ENCODE results near the gene ROBO1. TPM values are rescaled to one million over a fixed set of nuclear protein-coding genes. Genes with fewer than 3 reads are reported as not detected.

ROBO1 gene
- total and polyA plus RNA-seq, 4 donors: 68.8 to 181 (median 106) TPM

GRCh38 chr3:78621061-78621716 is 1146.6 kb downstream of the ROBO1 start:
- H3K9me3 ChIP-seq (ENCODE audit: control insufficient read depth, insufficient read depth, low read length): no peaks in the 10 kb centered on the region
- peak in 1 of 6 donors; percentile 49 for DNase-seq (ENCODE audit: low read depth in 4 of 6, low spot score in 6 of 6)
- no peak overlapping the region for H3K27ac ChIP-seq (ENCODE audit: low read depth, low read length)

GRCh38 chr3:78614486-78614885 is 1153.3 kb downstream of the ROBO1 start:
- Histone ChIP-seq H3K4me3 (ENCODE audit: low read depth, low read length) (no peak overlapping the region), H3K36me3 (ENCODE audit: control insufficient read depth, insufficient read depth, low read length) (peaks cover 3% of the 10 kb centered on the region), H3K27ac (ENCODE audit: low read depth, low read length) (no peak overlapping the region), H3K9me3 (ENCODE audit: control insufficient read depth, insufficient read depth, low read length) (no peaks in the 10 kb centered on the region), H3K4me1 (ENCODE audit: control insufficient read depth, insufficient read depth, low read length) (no peaks in the 10 kb centered on the region), H3K27me3 (ENCODE audit: control insufficient read depth, insufficient read depth, low read length) (no peaks in the 10 kb centered on the region)
- WGBS (ENCODE audit: insufficient coverage): 94% methylated on average over 8 of the region's 12 CpGs
- DNase-seq (ENCODE audit: low read depth in 4 of 6, low spot score in 6 of 6): peak in 2 of 6 donors; percentile 72 to 84

More at GRCh38 chr3:78621061-78621716, 1146.6 kb downstream of the ROBO1 start:
- Histone ChIP-seq H3K36me3 (ENCODE audit: control insufficient read depth, insufficient read depth, low read length) (peaks cover 3% of the 10 kb centered on the region), H3K4me1 (ENCODE audit: control insufficient read depth, insufficient read depth, low read length) (no peaks in the 10 kb centered on the region), H3K27me3 (ENCODE audit: control insufficient read depth, insufficient read depth, low read length) (no peaks in the 10 kb centered on the region), H3K4me3 (ENCODE audit: low read depth, low read length) (no peak overlapping the region)
- no CpG with 5 or more reads among the region's 3 CpGs for WGBS (ENCODE audit: insufficient coverage)

GRCh38 chr3:78613421-78613879 is 1154.3 kb downstream of the ROBO1 start:
- DNase-seq (ENCODE audit: low read depth in 4 of 6, low spot score in 6 of 6): peak in 2 of 6 donors; percentile 20 to 60
- H3K4me3 ChIP-seq (ENCODE audit: low read depth, low read length): no peak overlapping the region
- WGBS (ENCODE audit: insufficient coverage): 100% methylated on average over 2 of the region's 2 CpGs

GRCh38 chr3:78611278-78611677 is 1156.5 kb downstream of the ROBO1 start:
- 100% methylated on average over 5 of the region's 6 CpGs for WGBS (ENCODE audit: insufficient coverage)
- no peaks in the 10 kb centered on the region for H3K9me3 ChIP-seq (ENCODE audit: control insufficient read depth, insufficient read depth, low read length)
- H3K27me3 ChIP-seq (ENCODE audit: control insufficient read depth, insufficient read depth, low read length): no peaks in the 10 kb centered on the region
- no peak for DNase-seq (ENCODE audit: low read depth in 4 of 6, low spot score in 6 of 6)
- H3K27ac ChIP-seq (ENCODE audit: low read depth, low read length): no peak overlapping the region
- H3K4me3 ChIP-seq (ENCODE audit: low read depth, low read length): no peak overlapping the region
- no peaks in the 10 kb centered on the region for H3K36me3 ChIP-seq (ENCODE audit: control insufficient read depth, insufficient read depth, low read length)
- H3K4me1 ChIP-seq (ENCODE audit: control insufficient read depth, insufficient read depth, low read length): no peaks in the 10 kb centered on the region

More at GRCh38 chr3:78613421-78613879, 1154.3 kb downstream of the ROBO1 start:
- Histone ChIP-seq H3K4me1 (ENCODE audit: control insufficient read depth, insufficient read depth, low read length) (no peaks in the 10 kb centered on the region), H3K27me3 (ENCODE audit: control insufficient read depth, insufficient read depth, low read length) (no peaks in the 10 kb centered on the region), H3K9me3 (ENCODE audit: control insufficient read depth, insufficient read depth, low read length) (no peaks in the 10 kb centered on the region), H3K27ac (ENCODE audit: low read depth, low read length) (no peak overlapping the region), H3K36me3 (ENCODE audit: control insufficient read depth, insufficient read depth, low read length) (peaks cover 3% of the 10 kb centered on the region)

- no peaks in the 10 kb centered on the region for H3K4me1 ChIP-seq (ENCODE audit: control insufficient read depth, insufficient read depth, low read length)
- WGBS (ENCODE audit: insufficient coverage): 50% methylated on average over 2 of the region's 3 CpGs
- H3K9me3 ChIP-seq (ENCODE audit: control insufficient read depth, insufficient read depth, low read length): no peaks in the 10 kb centered on the region
- no peak overlapping the region for H3K4me3 ChIP-seq (ENCODE audit: low read depth, low read length)
- H3K27me3 ChIP-seq (ENCODE audit: control insufficient read depth, insufficient read depth, low read length): no peaks in the 10 kb centered on the region
- H3K36me3 ChIP-seq (ENCODE audit: control insufficient read depth, insufficient read depth, low read length): no peaks in the 10 kb centered on the region
- no peak overlapping the region for H3K27ac ChIP-seq (ENCODE audit: low read depth, low read length)
- no peak for DNase-seq (ENCODE audit: low read depth in 4 of 6, low spot score in 6 of 6)
Measured at GRCh38 chr3:78610462-78611125, 1157.2 kb downstream of the ROBO1 start.

- H3K27me3 ChIP-seq (ENCODE audit: control insufficient read depth, insufficient read depth, low read length): no peaks in the 10 kb centered on the region
- no peaks in the 10 kb centered on the region for H3K36me3 ChIP-seq (ENCODE audit: control insufficient read depth, insufficient read depth, low read length)
- H3K27ac ChIP-seq (ENCODE audit: low read depth, low read length): no peak overlapping the region
- no peak overlapping the region for H3K4me3 ChIP-seq (ENCODE audit: low read depth, low read length)
- DNase-seq (ENCODE audit: low read depth in 4 of 6, low spot score in 6 of 6): no peak
- no peaks in the 10 kb centered on the region for H3K4me1 ChIP-seq (ENCODE audit: control insufficient read depth, insufficient read depth, low read length)
- no peaks in the 10 kb centered on the region for H3K9me3 ChIP-seq (ENCODE audit: control insufficient read depth, insufficient read depth, low read length)
- 93% methylated on average over 3 of the region's 7 CpGs for WGBS (ENCODE audit: insufficient coverage)
Measured at GRCh38 chr3:78606756-78607155, 1161.0 kb downstream of the ROBO1 start.

GRCh38 chr3:78605178-78605577 is 1162.6 kb downstream of the ROBO1 start:
- no peaks in the 10 kb centered on the region for H3K9me3 ChIP-seq (ENCODE audit: control insufficient read depth, insufficient read depth, low read length)
- H3K27ac ChIP-seq (ENCODE audit: low read depth, low read length): no peak overlapping the region
- H3K4me1 ChIP-seq (ENCODE audit: control insufficient read depth, insufficient read depth, low read length): no peaks in the 10 kb centered on the region
- WGBS (ENCODE audit: insufficient coverage): no CpG with 5 or more reads among the region's 2 CpGs
- H3K36me3 ChIP-seq (ENCODE audit: control insufficient read depth, insufficient read depth, low read length): no peaks in the 10 kb centered on the region
- H3K27me3 ChIP-seq (ENCODE audit: control insufficient read depth, insufficient read depth, low read length): no peaks in the 10 kb centered on the region
- no peak overlapping the region for H3K4me3 ChIP-seq (ENCODE audit: low read depth, low read length)
- no peak for DNase-seq (ENCODE audit: low read depth in 4 of 6, low spot score in 6 of 6)

- H3K27ac ChIP-seq (ENCODE audit: low read depth, low read length): no peak overlapping the region
- H3K9me3 ChIP-seq (ENCODE audit: control insufficient read depth, insufficient read depth, low read length): no peaks in the 10 kb centered on the region
- WGBS (ENCODE audit: insufficient coverage): no CpG with 5 or more reads among the region's 3 CpGs
- no peak for DNase-seq (ENCODE audit: low read depth in 4 of 6, low spot score in 6 of 6)
- H3K27me3 ChIP-seq (ENCODE audit: control insufficient read depth, insufficient read depth, low read length): no peaks in the 10 kb centered on the region
- no peak overlapping the region for H3K4me3 ChIP-seq (ENCODE audit: low read depth, low read length)
- H3K36me3 ChIP-seq (ENCODE audit: control insufficient read depth, insufficient read depth, low read length): no peaks in the 10 kb centered on the region
- H3K4me1 ChIP-seq (ENCODE audit: control insufficient read depth, insufficient read depth, low read length): no peaks in the 10 kb centered on the region
Measured at GRCh38 chr3:78604341-78604740, 1163.5 kb downstream of the ROBO1 start.

- 86% methylated on average over 2 of the region's 2 CpGs for WGBS (ENCODE audit: insufficient coverage)
- Histone ChIP-seq H3K4me3 (ENCODE audit: low read depth, low read length) (no peak overlapping the region), H3K9me3 (ENCODE audit: control insufficient read depth, insufficient read depth, low read length) (no peaks in the 10 kb centered on the region), H3K36me3 (ENCODE audit: control insufficient read depth, insufficient read depth, low read length) (no peaks in the 10 kb centered on the region), H3K4me1 (ENCODE audit: control insufficient read depth, insufficient read depth, low read length) (no peaks in the 10 kb centered on the region), H3K27ac (ENCODE audit: low read depth, low read length) (no peak overlapping the region), H3K27me3 (ENCODE audit: control insufficient read depth, insufficient read depth, low read length) (no peaks in the 10 kb centered on the region)
- DNase-seq (ENCODE audit: low read depth in 4 of 6, low spot score in 6 of 6): no peak
Measured at GRCh38 chr3:78601249-78601648, 1166.5 kb downstream of the ROBO1 start.

GRCh38 chr3:78589778-78590177 is 1178.0 kb downstream of the ROBO1 start:
- WGBS (ENCODE audit: insufficient coverage): no CpG with 5 or more reads among the region's 1 CpG
- Histone ChIP-seq H3K36me3 (ENCODE audit: control insufficient read depth, insufficient read depth, low read length) (no peaks in the 10 kb centered on the region), H3K4me1 (ENCODE audit: control insufficient read depth, insufficient read depth, low read length) (no peaks in the 10 kb centered on the region), H3K9me3 (ENCODE audit: control insufficient read depth, insufficient read depth, low read length) (no peaks in the 10 kb centered on the region), H3K27ac (ENCODE audit: low read depth, low read length) (no peak overlapping the region), H3K4me3 (ENCODE audit: low read depth, low read length) (no peak overlapping the region), H3K27me3 (ENCODE audit: control insufficient read depth, insufficient read depth, low read length) (no peaks in the 10 kb centered on the region)
- DNase-seq (ENCODE audit: low read depth in 4 of 6, low spot score in 6 of 6): no peak

All from spinal cord (tissue), 10 donors.